ENCODE results near the gene CACFD1. TPM values are rescaled to one million over a fixed set of nuclear protein-coding genes. Genes with fewer than 3 reads are reported as not detected.

The CACFD1 gene
- total and polyA plus RNA-seq, 2 of the 4 experiments (the other 2 are of a cell fraction): 2.0 to 6.6 TPM

DNA sequence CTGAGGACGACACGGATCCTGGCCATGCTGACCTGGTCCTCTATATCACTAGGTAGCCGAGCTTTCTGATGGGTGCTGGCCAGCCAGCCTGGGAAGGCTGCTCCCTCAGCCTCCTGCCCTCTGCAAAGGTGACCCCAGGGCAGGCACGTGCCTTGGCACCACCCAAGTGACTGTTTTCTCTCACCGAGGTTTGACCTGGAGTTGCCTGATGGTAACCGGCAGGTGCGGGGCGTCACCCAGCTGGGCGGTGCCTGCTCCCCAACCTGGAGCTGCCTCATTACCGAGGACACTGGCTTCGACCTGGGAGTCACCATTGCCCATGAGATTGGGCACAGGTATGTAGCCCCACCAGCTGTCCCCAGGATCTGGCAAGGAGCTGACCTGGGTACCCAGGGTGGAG, 33.8 kb upstream of the CACFD1 start:
- H2BK5ac ChIP-seq (ENCODE audit: low read depth, low read length, poor library complexity, severe bottlenecking): no peak overlapping the region
- H3K9me1 ChIP-seq (ENCODE audit: insufficient read depth, low read length): peaks cover 14% of the 10 kb centered on the region
- H3K27ac ChIP-seq (ENCODE audit: insufficient read depth, low read length): no peak overlapping the region
- POLR2A ChIA-PET (ENCODE audit: unreplicated experiment): no interaction called here
- TF ChIP-seq, protein P1, sequence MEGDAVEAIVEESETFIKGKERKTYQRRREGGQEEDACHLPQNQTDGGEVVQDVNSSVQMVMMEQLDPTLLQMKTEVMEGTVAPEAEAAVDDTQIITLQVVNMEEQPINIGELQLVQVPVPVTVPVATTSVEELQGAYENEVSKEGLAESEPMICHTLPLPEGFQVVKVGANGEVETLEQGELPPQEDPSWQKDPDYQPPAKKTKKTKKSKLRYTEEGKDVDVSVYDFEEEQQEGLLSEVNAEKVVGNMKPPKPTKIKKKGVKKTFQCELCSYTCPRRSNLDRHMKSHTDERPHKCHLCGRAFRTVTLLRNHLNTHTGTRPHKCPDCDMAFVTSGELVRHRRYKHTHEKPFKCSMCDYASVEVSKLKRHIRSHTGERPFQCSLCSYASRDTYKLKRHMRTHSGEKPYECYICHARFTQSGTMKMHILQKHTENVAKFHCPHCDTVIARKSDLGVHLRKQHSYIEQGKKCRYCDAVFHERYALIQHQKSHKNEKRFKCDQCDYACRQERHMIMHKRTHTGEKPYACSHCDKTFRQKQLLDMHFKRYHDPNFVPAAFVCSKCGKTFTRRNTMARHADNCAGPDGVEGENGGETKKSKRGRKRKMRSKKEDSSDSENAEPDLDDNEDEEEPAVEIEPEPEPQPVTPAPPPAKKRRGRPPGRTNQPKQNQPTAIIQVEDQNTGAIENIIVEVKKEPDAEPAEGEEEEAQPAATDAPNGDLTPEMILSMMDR (conservative IDR thresholded peaks at IDR 0.05; ENCODE audit: low read depth, low read length): no peak
- TF ChIP-seq RCOR1 (IDR thresholded peaks at IDR 0.05; ENCODE audit: insufficient replicate concordance, low read length): no peak
- no peak for TF ChIP-seq MAZ (IDR thresholded peaks at IDR 0.05; ENCODE audit: borderline replicate concordance, low read depth, low read length)
- no peak for TF ChIP-seq CEBPB (IDR thresholded peaks at IDR 0.05; ENCODE audit: low read depth, low read length)
- no peak overlapping the region for H3K9ac ChIP-seq (ENCODE audit: low read depth, low read length)
- peak overlapping the region; percentile 28; the same call in 1 of the 2 replicates for H2AK5ac ChIP-seq (ENCODE audit: low read depth, low read length)
- ATAC-seq (ENCODE audit: low read depth) (no peak), DNase-seq (no peak)
- no peak overlapping the region for H4K5ac ChIP-seq (ENCODE audit: low read depth, low read length)
- intact Hi-C loops (cut with micrococcal nuclease) (no loop called here), dilution Hi-C loops (cut with HindIII; ENCODE audit: low sequenced_read_pairs, unreplicated experiment) (no loop called here), in situ Hi-C loops (cut with MboI; ENCODE audit: low sequenced_read_pairs) (no loop called here)
- no peak overlapping the region for H3K4me2 ChIP-seq (ENCODE audit: low read depth, low read length)
- H3K27me3 ChIP-seq (ENCODE audit: control insufficient read depth, insufficient read depth, low read length): peaks cover 15% of the 10 kb centered on the region
- 97% methylated on average over 6 of the region's 11 CpGs; no CpG with 5 or more reads in 1 of the 2 experiments for WGBS, 2 experiments (ENCODE audit: extremely low coverage in 2 of 2, insufficient read length in 1 of 2)
- no peak overlapping the region for H2BK15ac ChIP-seq (ENCODE audit: low read depth, low read length)
- no peak overlapping the region for H4K8ac ChIP-seq (ENCODE audit: low read depth in 2 of 2, low read length in 2 of 2)
- H3K4me1 ChIP-seq (ENCODE audit: control insufficient read depth, insufficient read depth, low read length): peaks cover 8% of the 10 kb centered on the region; the same call in 1 of the 2 replicates
- H3K4me3 ChIP-seq (ENCODE audit: insufficient read depth, low read depth, low read length): no peak overlapping the region
- no peak overlapping the region for H2AK9ac ChIP-seq (replicated peaks; ENCODE audit: low read depth, low read length, poor library complexity)
- no peak overlapping the region for H4K91ac ChIP-seq (ENCODE audit: insufficient read depth, low read depth, low read length)
- no peak overlapping the region for H3K23ac ChIP-seq (ENCODE audit: low read depth, low read length)
- H3K9me3 ChIP-seq (ENCODE audit: control insufficient read depth, insufficient read depth, low read length): no peaks in the 10 kb centered on the region
- no peak overlapping the region for H2AFZ ChIP-seq (replicated peaks; ENCODE audit: low read length, poor library complexity)
- H4K20me1 ChIP-seq (ENCODE audit: insufficient read depth, low read length): peaks cover 8% of the 10 kb centered on the region; the same call in 1 of the 2 replicates
- no peaks in the 10 kb centered on the region for H3K79me1 ChIP-seq (ENCODE audit: low read depth in 1 of 2, low read length in 2 of 2)
- no peak overlapping the region for H2BK120ac ChIP-seq (ENCODE audit: low read depth, low read length)
- no peak overlapping the region for H3K14ac ChIP-seq (replicated peaks; ENCODE audit: low read depth, low read length)
- no peak overlapping the region for H3K18ac ChIP-seq (ENCODE audit: low read depth, low read length)
- no peak overlapping the region for H3K56ac ChIP-seq (ENCODE audit: extremely low read depth, insufficient read depth, low read length)
- H3K4ac ChIP-seq (ENCODE audit: low read depth, low read length): no peak overlapping the region
- no peak overlapping the region for H2BK20ac ChIP-seq (ENCODE audit: low read depth, low read length)
- CTCF ChIA-PET: no interaction called here
- no TSS peak for BruUV-seq (replicated peaks)
- peaks cover 4% of the 10 kb centered on the region; the same call in 1 of the 2 replicates for H3K36me3 ChIP-seq (ENCODE audit: control insufficient read depth, insufficient read depth, low read length)

Measured in IMR-90 (cell line).